Limb (tissue), 2 donors: ENCODE measurements around the gene MOXD1.
A peak's percentile ranks its signal among the peaks of the same experiment; 100 is the strongest.
"Not testable (repeated sequence)": the region's sequence is repeated elsewhere in the genome, so short reads cannot be mapped to it uniquely, and the experiment has no call there.

Experiments used
- DNase-seq, 2 donors: peaks; one replicate each; pipeline ENCODE4 v3.0.0-alpha.2; 2016; ENCODE audit errors: extremely low spot score in 2 of 2

The MOXD1 gene

GRCh38 chr6:132285004-132285780 is 116.1 kb downstream of the MOXD1 start:
- no peak for DNase-seq

GRCh38 chr6:132282696-132283095 is 118.6 kb downstream of the MOXD1 start:
- no peak for DNase-seq

GRCh38 chr6:132280436-132280835 is 120.8 kb downstream of the MOXD1 start:
- no peak for DNase-seq

GRCh38 chr6:132279592-132280139 is 121.6 kb downstream of the MOXD1 start:
- peak; percentile 79 to 89 for DNase-seq

- no peak for DNase-seq
These were observed 126.0 kb downstream of the MOXD1 start for GRCh38 chr6:132275066-132275970.

- DNase-seq: no peak
These were observed 128.5 kb downstream of the MOXD1 start for GRCh38 chr6:132272776-132273175.

- peak in 1 of 2 donors; percentile 71 for DNase-seq
These were observed 130.4 kb downstream of the MOXD1 start for GRCh38 chr6:132270726-132271402.

GRCh38 chr6:132268666-132269065 is 132.6 kb downstream of the MOXD1 start:
- not testable (repeated sequence) for DNase-seq

- peak in 1 of 2 donors; percentile 53 for DNase-seq
These were observed 133.1 kb downstream of the MOXD1 start for GRCh38 chr6:132268209-132268608.

GRCh38 chr6:132265451-132266097 is 135.7 kb downstream of the MOXD1 start:
- DNase-seq: no peak

GRCh38 chr6:132264021-132264500 is 137.2 kb downstream of the MOXD1 start:
- DNase-seq: no peak

- peak in 1 of 2 donors; percentile 70 for DNase-seq
These were observed 139.9 kb downstream of the MOXD1 start for GRCh38 chr6:132261354-132261753.

GRCh38 chr6:132259070-132259469 is 142.2 kb downstream of the MOXD1 start:
- DNase-seq: no peak

- DNase-seq: no peak
These were observed 143.7 kb downstream of the MOXD1 start for GRCh38 chr6:132257561-132257960.

- DNase-seq: no peak
These were observed 144.8 kb downstream of the MOXD1 start for GRCh38 chr6:132256457-132256856.

- no peak for DNase-seq
These were observed 147.4 kb downstream of the MOXD1 start for GRCh38 chr6:132253906-132254305.

- DNase-seq: no peak
These were observed 148.1 kb downstream of the MOXD1 start for GRCh38 chr6:132253211-132253610.

GRCh38 chr6:132252113-132252512 is 149.2 kb downstream of the MOXD1 start:
- no peak for DNase-seq

- no peak for DNase-seq
These were observed 149.6 kb downstream of the MOXD1 start for GRCh38 chr6:132251711-132252110.

- DNase-seq: no peak
These were observed 153.7 kb downstream of the MOXD1 start for GRCh38 chr6:132247381-132248159.
